ENCODE results near the gene RTF1.

The RTF1 gene

GRCh38 chr15:41498657-41499056 lies 81.8 kb downstream of the RTF1 start:
- Histone ChIP-seq H3K36me3 (replicated peaks) (no peaks in the 10 kb centered on the region), H3K27me3 (replicated peaks) (peaks cover 52% of the 10 kb centered on the region), H3K27ac (no peak overlapping the region), H3K4me3 (ENCODE audit: low read depth, low read length) (no peak overlapping the region)
- TF ChIP-seq CTCF (IDR thresholded peaks at IDR 0.05; ENCODE audit: low read depth, low read length, missing control alignments): no peak
- in situ Hi-C loops (cut with HindIII; ENCODE audit: low pct_ligation_motif_present, low sequenced_read_pairs): no loop called here
- DNase-seq: no peak

GRCh38 chr15:41499109-41499851 lies 82.4 kb downstream of the RTF1 start:
- TF ChIP-seq CTCF (IDR thresholded peaks at IDR 0.05; ENCODE audit: low read depth, low read length, missing control alignments): no peak
- Histone ChIP-seq H3K36me3 (replicated peaks) (no peaks in the 10 kb centered on the region), H3K4me3 (ENCODE audit: low read depth, low read length) (no peak overlapping the region), H3K27me3 (replicated peaks) (peaks cover 46% of the 10 kb centered on the region), H3K27ac (no peak overlapping the region)
- no peak for DNase-seq
- in situ Hi-C loops (cut with HindIII; ENCODE audit: low pct_ligation_motif_present, low sequenced_read_pairs): no loop called here

- peaks cover 26% of the 10 kb centered on the region for H3K27me3 ChIP-seq (replicated peaks)
- TF ChIP-seq CTCF (IDR thresholded peaks at IDR 0.05; ENCODE audit: low read depth, low read length, missing control alignments): no peak
- H3K27ac ChIP-seq: no peak overlapping the region
- H3K4me3 ChIP-seq (ENCODE audit: low read depth, low read length): peak overlapping the region; percentile 20
- DNase-seq: no peak
- in situ Hi-C loops (cut with HindIII; ENCODE audit: low pct_ligation_motif_present, low sequenced_read_pairs): no loop called here
- H3K36me3 ChIP-seq (replicated peaks): no peaks in the 10 kb centered on the region
These were observed 84.5 kb downstream of the RTF1 start for GRCh38 chr15:41501191-41501917.

- Histone ChIP-seq H3K36me3 (replicated peaks) (no peaks in the 10 kb centered on the region), H3K4me3 (ENCODE audit: low read depth, low read length) (no peak overlapping the region), H3K27me3 (replicated peaks) (peaks cover 25% of the 10 kb centered on the region), H3K27ac (no peak overlapping the region)
- in situ Hi-C loops (cut with HindIII; ENCODE audit: low pct_ligation_motif_present, low sequenced_read_pairs): no loop called here
- TF ChIP-seq CTCF (IDR thresholded peaks at IDR 0.05; ENCODE audit: low read depth, low read length, missing control alignments): no peak
- no peak for DNase-seq
These were observed 85.3 kb downstream of the RTF1 start for GRCh38 chr15:41501931-41502794.

GRCh38 chr15:41502795-41503668 lies 86.1 kb downstream of the RTF1 start:
- Histone ChIP-seq H3K4me3 (ENCODE audit: low read depth, low read length) (no peak overlapping the region), H3K27me3 (replicated peaks) (peaks cover 25% of the 10 kb centered on the region), H3K27ac (no peak overlapping the region), H3K36me3 (replicated peaks) (no peaks in the 10 kb centered on the region)
- no peak for DNase-seq
- in situ Hi-C loops (cut with HindIII; ENCODE audit: low pct_ligation_motif_present, low sequenced_read_pairs): no loop called here
- no peak for TF ChIP-seq CTCF (IDR thresholded peaks at IDR 0.05; ENCODE audit: low read depth, low read length, missing control alignments)

Measured in brain microvascular endothelial cell (primary cell).